22Rv1 (cell line): ENCODE measurements around the gene TNFRSF1A.
A peak's percentile ranks its signal among the peaks of the same experiment; 100 is the strongest.

Experiments
- H3K27ac ChIP-seq: fragments of 450-650 bp; 2 replicates; pipeline ENCODE4 v1.5.1; 2017
- CTCF ChIP-seq: fragments of 450-650 bp; IDR thresholded peaks from 2 replicates; pipeline ENCODE4 v1.5.1; 2017; ENCODE audit warnings: mild to moderate bottlenecking
- ZFX ChIP-seq: fragments of 450-650 bp; IDR thresholded peaks from 2 replicates; pipeline ENCODE4 v1.6.1; 2017; ENCODE audit warnings: antibody characterized with exemption, borderline replicate concordance

Gene TNFRSF1A

GRCh38 chr12:6346235-6346832, 4.5 kb upstream of the TNFRSF1A start:
- no peak overlapping the region for H3K27ac ChIP-seq

GRCh38 chr12:6345319-6346091, 3.6 kb upstream of the TNFRSF1A start:
- 0 out of 2 replicates have a peak overlapping the region, but pooled peaks have one; percentile 12 for H3K27ac ChIP-seq
- TF ChIP-seq ZFX (no peak), CTCF (no peak)

More at GRCh38 chr12:6346235-6346832, 4.5 kb upstream of the TNFRSF1A start:
- TF ChIP-seq ZFX (no peak), CTCF (no peak)

GRCh38 chr12:6344101-6344660, 2.3 kb upstream of the TNFRSF1A start:
- H3K27ac ChIP-seq = 0 out of 2 replicates have a peak overlapping the region, but pooled peaks have one; percentile 12

DNA sequence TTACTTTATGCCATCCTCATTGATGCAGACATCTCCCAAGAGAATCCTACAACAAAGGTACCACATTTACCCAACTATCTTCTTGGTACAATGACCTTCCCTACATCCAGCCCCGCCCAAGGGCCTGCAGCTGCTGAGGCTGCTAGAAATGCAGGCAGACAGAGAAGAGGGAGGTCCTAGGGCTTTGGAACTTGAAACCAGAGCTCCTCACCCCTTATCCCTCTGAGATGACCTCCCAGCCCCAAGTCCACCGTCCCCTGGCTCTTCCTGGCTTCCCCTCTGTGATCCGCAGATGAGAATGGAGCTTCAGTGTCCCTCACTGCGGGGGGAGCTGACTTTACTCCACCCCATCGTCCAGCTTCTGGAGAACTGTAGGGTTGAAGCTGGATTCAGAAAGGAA, 1.6 kb upstream of the TNFRSF1A start:
- TF ChIP-seq CTCF (no peak), ZFX (no peak)
- H3K27ac ChIP-seq = 0 out of 2 replicates have a peak overlapping the region, but pooled peaks have one; percentile 12

GRCh38 chr12:6342140-6342889, 439 bp upstream of the TNFRSF1A start:
- TF ChIP-seq ZFX = no peak
- no peak for TF ChIP-seq CTCF
- H3K27ac ChIP-seq = peak overlapping the region; percentile 100

GRCh38 chr12:6340745-6341416, 995 bp downstream of the TNFRSF1A start:
- TF ChIP-seq CTCF (no peak), ZFX (no peak)

GRCh38 chr12:6340032-6340638, 1.7 kb downstream of the TNFRSF1A start:
- TF ChIP-seq ZFX (no peak), CTCF (no peak)

More at GRCh38 chr12:6340745-6341416, 995 bp downstream of the TNFRSF1A start:
- H3K27ac ChIP-seq = peak overlapping the region; percentile 100

More at GRCh38 chr12:6340032-6340638, 1.7 kb downstream of the TNFRSF1A start:
- peak overlapping the region; percentile 100 for H3K27ac ChIP-seq
